GM12878 (cell line): ENCODE results near the gene TBC1D8.

Source experiments
- NFYA ChIP-seq: IDR thresholded peaks from 2 replicates; pipeline ENCODE4 v1.6.1; 2011; ENCODE audit warnings: low read depth, mild to moderate bottlenecking, low read length, improper control_type of control experiment, borderline replicate concordance
- YY1 ChIP-seq: IDR thresholded peaks from 2 replicates; pipeline ENCODE4 v1.6.1; 2011; ENCODE audit warnings: low read depth, mild to moderate bottlenecking, low read length
- ZNF687 ChIP-seq: fragments of 450-650 bp; IDR thresholded peaks from 2 replicates; pipeline ENCODE4 v1.6.1; 2017; ENCODE audit warnings: mild to moderate bottlenecking, moderate library complexity

DNA sequence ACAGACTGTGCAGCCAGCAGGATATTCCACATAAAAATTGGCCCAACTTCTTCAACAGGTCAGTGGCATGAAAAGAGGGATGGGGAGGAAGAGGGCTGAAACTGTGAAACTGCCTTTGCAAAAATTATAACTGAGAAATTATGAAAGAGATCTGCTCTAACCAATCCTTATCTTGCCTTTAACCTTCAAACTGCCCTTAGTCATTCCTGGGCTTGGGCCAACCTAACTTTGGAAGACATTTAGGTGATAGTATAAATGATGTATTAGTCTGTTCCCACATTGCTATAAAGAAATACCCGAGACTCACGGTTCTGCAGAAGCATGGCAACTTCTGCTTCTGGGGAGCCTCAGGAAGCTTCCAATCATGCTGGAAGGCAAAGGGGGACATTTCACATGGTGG lies 74.6 kb downstream of the TBC1D8 start:
- TF ChIP-seq NFYA = no peak
- no peak for TF ChIP-seq YY1
- no peak for TF ChIP-seq ZNF687
